Upper lobe of left lung (tissue), 4 donors: ENCODE data around the gene MDFI.

Experiments
- EP300 ChIP-seq, 4 donors: sonication (generic); formaldehyde crosslinking; IDR thresholded peaks; one replicate each; pipeline ENCODE4 v1.5.1; 2017; ENCODE audit warnings: antibody characterized with exemption in 4 of 4, control low read depth in 2 of 4
- POLR2A ChIP-seq, 4 donors: fragments of 450-650 bp; IDR thresholded peaks; one replicate each; pipeline ENCODE4 v1.5.1; 2016 to 2017; ENCODE audit warnings: antibody characterized with exemption in 4 of 4, mild to moderate bottlenecking in 2 of 4
- POLR2AphosphoS5 ChIP-seq, 2 donors: sonication (generic); formaldehyde crosslinking; IDR thresholded peaks; one replicate each; pipeline ENCODE4 v1.5.1; 2017; ENCODE audit warnings: antibody characterized with exemption in 2 of 2
- TF ChIP-seq, protein P1 (sequence below), 6 experiments: fragments of 450-650 bp in 4 of 6; fragments of 200-600 bp in 2 of 6; sonication (generic) in 2 of 6; IDR thresholded peaks; one replicate each; pipeline ENCODE4 v1.5.1; 2016 to 2019; ENCODE audit warnings: antibody characterized with exemption in 6 of 6

DNA sequence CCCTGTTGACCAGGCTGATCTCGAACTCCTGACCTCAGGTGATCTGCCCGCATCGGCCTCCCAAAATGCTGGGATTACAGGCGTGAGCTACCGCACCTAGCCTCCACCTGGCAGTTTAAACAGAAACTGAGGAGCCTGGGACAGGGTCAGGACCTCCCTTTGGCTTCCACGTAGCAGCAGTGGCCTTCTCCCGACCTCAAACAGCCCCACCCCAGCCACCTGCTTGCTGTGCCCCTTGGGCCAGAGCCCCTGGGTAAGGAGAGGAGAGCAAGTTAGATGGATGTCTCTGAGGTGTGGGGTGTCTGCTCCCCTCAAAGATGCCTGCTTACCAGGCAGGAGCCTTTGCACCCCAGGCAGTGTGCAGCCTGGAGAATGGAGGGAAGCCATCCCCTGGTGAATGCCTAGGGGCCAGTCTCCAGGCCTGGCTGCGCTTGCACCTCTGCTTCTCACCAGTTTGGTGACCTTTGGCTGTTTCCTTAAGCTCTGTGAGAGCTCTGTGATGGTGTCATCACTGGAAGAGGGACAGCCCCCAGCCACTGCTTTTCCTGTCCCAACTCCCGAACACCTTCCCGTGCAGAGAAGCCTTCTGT, 42.1 kb upstream of the MDFI start:
- no peak for TF ChIP-seq POLR2A (IDR thresholded peaks at IDR 0.05)
- TF ChIP-seq, protein P1, sequence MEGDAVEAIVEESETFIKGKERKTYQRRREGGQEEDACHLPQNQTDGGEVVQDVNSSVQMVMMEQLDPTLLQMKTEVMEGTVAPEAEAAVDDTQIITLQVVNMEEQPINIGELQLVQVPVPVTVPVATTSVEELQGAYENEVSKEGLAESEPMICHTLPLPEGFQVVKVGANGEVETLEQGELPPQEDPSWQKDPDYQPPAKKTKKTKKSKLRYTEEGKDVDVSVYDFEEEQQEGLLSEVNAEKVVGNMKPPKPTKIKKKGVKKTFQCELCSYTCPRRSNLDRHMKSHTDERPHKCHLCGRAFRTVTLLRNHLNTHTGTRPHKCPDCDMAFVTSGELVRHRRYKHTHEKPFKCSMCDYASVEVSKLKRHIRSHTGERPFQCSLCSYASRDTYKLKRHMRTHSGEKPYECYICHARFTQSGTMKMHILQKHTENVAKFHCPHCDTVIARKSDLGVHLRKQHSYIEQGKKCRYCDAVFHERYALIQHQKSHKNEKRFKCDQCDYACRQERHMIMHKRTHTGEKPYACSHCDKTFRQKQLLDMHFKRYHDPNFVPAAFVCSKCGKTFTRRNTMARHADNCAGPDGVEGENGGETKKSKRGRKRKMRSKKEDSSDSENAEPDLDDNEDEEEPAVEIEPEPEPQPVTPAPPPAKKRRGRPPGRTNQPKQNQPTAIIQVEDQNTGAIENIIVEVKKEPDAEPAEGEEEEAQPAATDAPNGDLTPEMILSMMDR (IDR thresholded peaks at IDR 0.05): no peak
- no peak for TF ChIP-seq EP300 (IDR thresholded peaks at IDR 0.05)
- TF ChIP-seq POLR2AphosphoS5 (IDR thresholded peaks at IDR 0.05): no peak
